Activated naive CD4-positive, alpha-beta T cell treated with anti-CD3 and anti-CD28 coated beads, Interleukin-2, amount 50 U/mL, for 24 hours (primary cell): ENCODE measurements around the gene ATAD2B.
A peak's percentile ranks its signal among the peaks of the same experiment; 100 is the strongest.
"Not testable (repeated sequence)": the region's sequence is repeated elsewhere in the genome, so short reads cannot be mapped to it uniquely, and the experiment has no call there.

ENCODE experiments used
- H3K27ac Mint-ChIP-seq: one replicate; pipeline ENCODE4 v1.8.0; 2021; ENCODE audit warnings: mild to moderate bottlenecking, mixed read lengths
- H3K27me3 Mint-ChIP-seq: one replicate; pipeline ENCODE4 v1.8.0; 2021; ENCODE audit warnings: mixed read lengths
- H3K36me3 Mint-ChIP-seq: one replicate; pipeline ENCODE4 v1.8.0; 2021; ENCODE audit warnings: mixed read lengths
- H3K4me1 Mint-ChIP-seq: one replicate; pipeline ENCODE4 v1.8.0; 2021; ENCODE audit warnings: mixed read lengths
- H3K4me3 Mint-ChIP-seq: one replicate; pipeline ENCODE4 v1.8.0; 2021; ENCODE audit warnings: mild to moderate bottlenecking, mixed read lengths
- H3K9me3 Mint-ChIP-seq: one replicate; pipeline ENCODE4 v1.8.0; 2021; ENCODE audit warnings: mixed read lengths

ATAD2B gene

GRCh38 chr2:23926750-23927571 lies at the start of gene ATAD2B:
Gene ATAD2B, minus strand, starts transcription at chr2:23927123. Its CDS starts 353 bp downstream, at chr2:23926770.
- Mint-ChIP-seq H3K27ac (peak within 1 kb of the TSS; percentile 99), H3K4me1 (peaks cover 53% of the 10 kb centered on the region), H3K9me3 (no peaks in the 10 kb centered on the region), H3K27me3 (no peaks in the 10 kb centered on the region), H3K36me3 (no peaks in the 10 kb centered on the region), H3K4me3 (peak within 1 kb of the TSS; percentile 99)

- no peaks in the 10 kb centered on the region for H3K27me3 Mint-ChIP-seq
- H3K4me1 Mint-ChIP-seq: peaks cover 3% of the 10 kb centered on the region
Measured at GRCh38 chr2:23967846-23968245, 40.9 kb upstream of the ATAD2B start.

GRCh38 chr2:23954325-23955014 lies 27.5 kb upstream of the ATAD2B start:
- Mint-ChIP-seq H3K27me3 (no peaks in the 10 kb centered on the region), H3K4me1 (peaks cover 11% of the 10 kb centered on the region), H3K4me3 (no peak overlapping the region), H3K9me3 (no peaks in the 10 kb centered on the region), H3K27ac (no peak overlapping the region), H3K36me3 (no peaks in the 10 kb centered on the region)

More at GRCh38 chr2:23967846-23968245, 40.9 kb upstream of the ATAD2B start:
- no peak overlapping the region for H3K27ac Mint-ChIP-seq
- H3K4me3 Mint-ChIP-seq: no peak overlapping the region
- no peaks in the 10 kb centered on the region for H3K9me3 Mint-ChIP-seq
- H3K36me3 Mint-ChIP-seq: peaks cover 5% of the 10 kb centered on the region

GRCh38 chr2:23953625-23954024 lies 26.7 kb upstream of the ATAD2B start:
- no peaks in the 10 kb centered on the region for H3K36me3 Mint-ChIP-seq
- H3K4me3 Mint-ChIP-seq: no peak overlapping the region
- no peaks in the 10 kb centered on the region for H3K27me3 Mint-ChIP-seq
- peaks cover 11% of the 10 kb centered on the region for H3K4me1 Mint-ChIP-seq
- no peaks in the 10 kb centered on the region for H3K9me3 Mint-ChIP-seq
- H3K27ac Mint-ChIP-seq: no peak overlapping the region

- H3K36me3 Mint-ChIP-seq, H3K27ac Mint-ChIP-seq, H3K27me3 Mint-ChIP-seq, H3K9me3 Mint-ChIP-seq, H3K4me3 Mint-ChIP-seq: not testable (repeated sequence)
- peaks cover 11% of the 10 kb centered on the region for H3K4me1 Mint-ChIP-seq
Measured at GRCh38 chr2:23952558-23952957, 25.6 kb upstream of the ATAD2B start.

GRCh38 chr2:23947350-23947749 lies 20.4 kb upstream of the ATAD2B start:
- Mint-ChIP-seq H3K27me3 (no peaks in the 10 kb centered on the region), H3K4me1 (peaks cover 15% of the 10 kb centered on the region), H3K4me3 (no peak overlapping the region), H3K9me3 (no peaks in the 10 kb centered on the region), H3K36me3 (no peaks in the 10 kb centered on the region), H3K27ac (no peak overlapping the region)

- H3K4me1 Mint-ChIP-seq: peaks cover 27% of the 10 kb centered on the region
Measured at GRCh38 chr2:23944976-23945375, 18.1 kb upstream of the ATAD2B start.

GRCh38 chr2:23944527-23944926 lies 17.6 kb upstream of the ATAD2B start:
- Mint-ChIP-seq H3K36me3 (no peaks in the 10 kb centered on the region), H3K9me3 (no peaks in the 10 kb centered on the region), H3K27me3 (no peaks in the 10 kb centered on the region), H3K27ac (no peak overlapping the region), H3K4me1 (peaks cover 27% of the 10 kb centered on the region), H3K4me3 (no peak overlapping the region)

More at GRCh38 chr2:23944976-23945375, 18.1 kb upstream of the ATAD2B start:
- no peaks in the 10 kb centered on the region for H3K9me3 Mint-ChIP-seq
- no peaks in the 10 kb centered on the region for H3K36me3 Mint-ChIP-seq
- H3K27ac Mint-ChIP-seq: no peak overlapping the region
- H3K4me3 Mint-ChIP-seq: no peak overlapping the region
- no peaks in the 10 kb centered on the region for H3K27me3 Mint-ChIP-seq

GRCh38 chr2:23943666-23944065 lies 16.7 kb upstream of the ATAD2B start:
- no peak overlapping the region for H3K4me3 Mint-ChIP-seq
- H3K36me3 Mint-ChIP-seq: no peaks in the 10 kb centered on the region
- H3K27ac Mint-ChIP-seq: no peak overlapping the region
- peaks cover 35% of the 10 kb centered on the region for H3K4me1 Mint-ChIP-seq
- H3K9me3 Mint-ChIP-seq: no peaks in the 10 kb centered on the region
- H3K27me3 Mint-ChIP-seq: no peaks in the 10 kb centered on the region

GRCh38 chr2:23941644-23942043 lies 14.7 kb upstream of the ATAD2B start:
- H3K4me3 Mint-ChIP-seq: peak overlapping the region; percentile 9
- H3K27ac Mint-ChIP-seq: no peak overlapping the region
- no peaks in the 10 kb centered on the region for H3K36me3 Mint-ChIP-seq
- peaks cover 30% of the 10 kb centered on the region for H3K4me1 Mint-ChIP-seq
- H3K27me3 Mint-ChIP-seq: no peaks in the 10 kb centered on the region
- no peaks in the 10 kb centered on the region for H3K9me3 Mint-ChIP-seq

- Mint-ChIP-seq H3K4me3 (peak overlapping the region; percentile 86), H3K27ac (peak overlapping the region; percentile 3), H3K36me3 (no peaks in the 10 kb centered on the region), H3K27me3 (no peaks in the 10 kb centered on the region), H3K9me3 (no peaks in the 10 kb centered on the region), H3K4me1 (peaks cover 30% of the 10 kb centered on the region)
Measured at GRCh38 chr2:23940718-23941620, 14.0 kb upstream of the ATAD2B start.

- Mint-ChIP-seq H3K4me1 (peaks cover 30% of the 10 kb centered on the region), H3K27ac (peak within 1 kb of the TSS; percentile 86), H3K4me3 (peak within 1 kb of the TSS; percentile 96), H3K36me3 (no peaks in the 10 kb centered on the region), H3K9me3 (no peaks in the 10 kb centered on the region), H3K27me3 (no peaks in the 10 kb centered on the region)
Measured at GRCh38 chr2:23939987-23940717, 13.2 kb upstream of the ATAD2B start, which contains the start of gene UBXN2A. Gene UBXN2A, plus strand, starts transcription at chr2:23940463. Its CDS starts 17,852 bp downstream, at chr2:23958315.

- Mint-ChIP-seq H3K27me3 (no peaks in the 10 kb centered on the region), H3K4me3 (no peak overlapping the region), H3K9me3 (no peaks in the 10 kb centered on the region), H3K4me1 (peaks cover 10% of the 10 kb centered on the region), H3K36me3 (no peaks in the 10 kb centered on the region), H3K27ac (no peak overlapping the region)
Measured at GRCh38 chr2:23934259-23934658, 7.3 kb upstream of the ATAD2B start.

- H3K4me1 Mint-ChIP-seq: peaks cover 53% of the 10 kb centered on the region
- peak overlapping the region; percentile 99 for H3K4me3 Mint-ChIP-seq
- no peaks in the 10 kb centered on the region for H3K27me3 Mint-ChIP-seq
- no peaks in the 10 kb centered on the region for H3K36me3 Mint-ChIP-seq
- no peaks in the 10 kb centered on the region for H3K9me3 Mint-ChIP-seq
- peak overlapping the region; percentile 99 for H3K27ac Mint-ChIP-seq
Measured at GRCh38 chr2:23926290-23926749, 603 bp downstream of the ATAD2B start.
